ENCODE data around the gene SGTA. TPM values are rescaled to one million over a fixed set of nuclear protein-coding genes. Genes with fewer than 3 reads are reported as not detected.

SGTA gene
- total and polyA plus RNA-seq, 9 of the 15 experiments (the other 6 are each of a cell fraction or from before 2014, with no cell fraction given), result 1.4 to 110 (median 49.9) TPM

GRCh38 chr19:2782936-2783780 is at the start of gene SGTA (continued):
- no peak for TF ChIP-seq JUNB (CRISPR knock-in tag; conservative IDR thresholded peaks at IDR 0.05)
- peak in 1 of 2 experiments; percentile 94; a peak in 1 of 4 replicates for TF ChIP-seq MLX (CRISPR knock-in tag; conservative IDR thresholded peaks at IDR 0.05)
- peak in 1 of 2 experiments; percentile 74; a peak in 1 of 4 replicates for TF ChIP-seq SRF (CRISPR knock-in tag; IDR thresholded peaks at IDR 0.05)
- TF ChIP-seq ARID4B (CRISPR knock-in tag; IDR thresholded peaks at IDR 0.05), result peak; percentile 96
- peak; percentile 90 for TF ChIP-seq E2F8 (IDR thresholded peaks at IDR 0.05; ENCODE audit: low read depth, partially characterized antibody)
- TF ChIP-seq VEZF1 (CRISPR knock-in tag; IDR thresholded peaks at IDR 0.05), result peak; percentile 44; the same call in 1 of the 2 replicates
- peak; percentile 39; the same call in 1 of the 2 replicates for TF ChIP-seq GMEB1 (CRISPR knock-in tag; IDR thresholded peaks at IDR 0.05)
- TF ChIP-seq MAX (CRISPR knock-in tag; IDR thresholded peaks at IDR 0.05), result peak; percentile 100
- TF ChIP-seq CREB1 (IDR thresholded peaks at IDR 0.05), result peak; percentile 98
- TF ChIP-seq CREB1 (CRISPR knock-in tag; IDR thresholded peaks at IDR 0.05), result peak; percentile 98
- 0 out of 2 replicates have a peak, but pooled peaks have one; percentile 57 for TF ChIP-seq SREBF2 (CRISPR knock-in tag; IDR thresholded peaks at IDR 0.05)
- peak; percentile 95 for TF ChIP-seq MXD1 (CRISPR knock-in tag; IDR thresholded peaks at IDR 0.05; ENCODE audit: borderline replicate concordance, poor library complexity, severe bottlenecking)

All from K562 (cell line).